Activated T-cell treated with anti-CD3 and anti-CD28 coated beads, Interleukin-2, amount 50 U/mL, for 24 hours (primary cell): ENCODE data around the gene RPIA.
"Not testable (repeated sequence)": the region's sequence is repeated elsewhere in the genome, so short reads cannot be mapped to it uniquely, and the experiment has no call there.

ENCODE experiments used
- DNase-seq: peaks from one replicate; pipeline ENCODE4 v3.0.0-alpha.2; 2020
- H3K27ac Mint-ChIP-seq: 2 replicates; pipeline ENCODE4 v1.8.0; 2020; ENCODE audit warnings: mild to moderate bottlenecking, mixed read lengths
- H3K27me3 Mint-ChIP-seq: 2 replicates; pipeline ENCODE4 v1.8.0; 2020; ENCODE audit warnings: mixed read lengths
- H3K36me3 Mint-ChIP-seq: 2 replicates; pipeline ENCODE4 v1.8.0; 2020; ENCODE audit warnings: low read depth, mixed read lengths
- H3K4me1 Mint-ChIP-seq: 2 replicates; pipeline ENCODE4 v1.8.0; 2020; ENCODE audit warnings: low read depth, mixed read lengths
- H3K4me3 Mint-ChIP-seq: 2 replicates; pipeline ENCODE4 v1.8.0; 2020; ENCODE audit warnings: mild to moderate bottlenecking, moderate library complexity, mixed read lengths
- H3K9me3 Mint-ChIP-seq: 2 replicates; pipeline ENCODE4 v1.8.0; 2020; ENCODE audit warnings: mixed read lengths

The RPIA gene

DNA sequence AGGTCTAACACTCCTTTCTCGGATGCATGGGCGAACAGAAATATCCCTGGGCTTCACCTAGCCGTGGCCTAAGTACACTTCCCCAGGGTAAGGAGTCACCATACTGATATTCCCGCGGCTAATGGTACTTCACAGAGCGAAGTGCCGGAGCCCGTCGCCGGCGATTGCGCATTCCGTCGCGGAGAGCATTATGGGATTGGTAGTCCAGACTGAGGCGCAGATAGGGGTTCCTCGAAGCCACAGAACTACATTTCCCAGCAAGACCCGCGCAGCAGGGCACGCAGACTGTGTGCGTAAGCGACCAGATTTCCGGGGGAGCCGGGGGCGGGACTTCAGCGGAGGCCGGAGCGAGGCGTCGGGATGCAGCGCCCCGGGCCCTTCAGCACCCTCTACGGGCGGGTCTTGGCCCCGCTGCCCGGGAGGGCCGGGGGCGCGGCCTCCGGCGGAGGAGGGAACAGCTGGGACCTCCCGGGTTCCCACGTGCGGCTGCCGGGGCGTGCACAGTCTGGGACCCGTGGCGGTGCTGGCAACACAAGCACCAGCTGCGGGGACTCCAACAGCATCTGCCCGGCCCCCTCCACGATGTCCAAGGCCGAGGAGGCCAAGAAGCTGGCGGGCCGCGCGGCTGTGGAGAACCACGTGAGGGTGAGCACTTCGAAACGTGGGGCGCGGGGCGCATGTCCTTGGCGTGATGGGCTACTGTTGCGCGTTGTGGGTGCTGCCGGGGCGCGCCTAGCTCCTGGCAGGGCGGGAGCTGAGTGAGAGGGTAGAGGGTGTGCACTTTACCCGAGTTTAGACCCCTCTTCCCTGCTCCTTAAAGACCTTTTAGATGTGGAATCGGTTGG, at the start of gene RPIA:
TSS of gene RPIA (plus strand) at position 335 of the 845 bp plus-strand sequence. CDS start at position 361, 26 bp downstream.
- H3K4me1 Mint-ChIP-seq = peaks cover 61% of the 10 kb centered on the region

DNA sequence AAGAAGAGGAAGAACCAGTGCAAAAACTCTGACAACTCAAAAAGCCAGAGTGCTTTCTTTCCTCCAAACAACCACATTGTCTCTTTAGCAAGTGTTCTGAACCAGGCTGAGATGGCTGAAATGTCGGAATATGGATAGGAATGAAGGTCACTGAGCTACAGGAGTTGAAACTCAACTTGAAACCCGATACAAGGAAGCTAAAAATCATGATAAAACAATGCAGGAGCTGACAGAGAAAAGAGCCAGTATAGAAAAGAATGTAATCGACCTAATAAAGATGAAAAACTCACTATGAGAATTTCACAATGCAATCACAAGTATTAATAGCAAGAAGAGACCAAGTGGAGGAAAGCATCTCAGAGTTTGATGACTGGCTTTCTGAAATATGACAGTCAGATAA, 49.2 kb upstream of the RPIA start:
- Mint-ChIP-seq H3K27ac (no peak overlapping the region), H3K27me3 (peaks cover 5% of the 10 kb centered on the region), H3K4me3 (no peak overlapping the region), H3K9me3 (no peaks in the 10 kb centered on the region), H3K4me1 (peaks cover 44% of the 10 kb centered on the region), H3K36me3 (no peaks in the 10 kb centered on the region)
- DNase-seq = no peak

More for the DNA sequence above, at the start of gene RPIA:
- peak; percentile 98 for DNase-seq
- peaks cover 3% of the 10 kb centered on the region for H3K9me3 Mint-ChIP-seq
- peak within 1 kb of the TSS; percentile 98 for H3K4me3 Mint-ChIP-seq
- no peaks in the 10 kb centered on the region for H3K27me3 Mint-ChIP-seq
- H3K27ac Mint-ChIP-seq = peak within 1 kb of the TSS; percentile 96
- peaks cover 43% of the 10 kb centered on the region for H3K36me3 Mint-ChIP-seq

DNA sequence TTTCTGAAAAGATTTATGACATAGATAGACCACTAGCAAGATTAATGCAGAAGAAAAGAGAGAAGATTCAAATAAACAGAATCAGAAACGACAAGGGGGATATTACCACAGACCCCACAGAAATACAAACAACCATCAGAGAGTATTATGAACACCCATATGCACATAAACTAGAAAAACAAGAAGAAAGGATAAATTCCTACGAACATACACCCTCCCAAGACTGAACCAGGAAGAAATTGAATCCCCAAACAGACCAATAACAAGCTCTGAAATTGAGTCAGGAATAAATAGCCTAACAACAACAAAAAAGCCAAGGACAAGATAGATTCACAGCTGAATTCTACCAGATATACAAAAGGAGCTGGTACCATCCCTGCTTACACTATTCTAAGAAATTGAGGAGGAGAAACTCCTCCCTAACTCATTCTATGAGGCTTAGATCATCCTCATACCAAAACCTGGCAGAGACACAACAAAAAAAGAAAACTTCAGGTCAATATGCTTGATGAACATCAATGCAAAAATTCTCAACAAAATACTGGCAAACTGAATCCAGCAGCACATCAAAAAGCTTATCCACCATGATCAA, 46.1 kb upstream of the RPIA start:
- not testable (repeated sequence) for H3K27ac Mint-ChIP-seq, DNase-seq, H3K27me3 Mint-ChIP-seq, H3K9me3 Mint-ChIP-seq, H3K4me3 Mint-ChIP-seq, H3K36me3 Mint-ChIP-seq
- H3K4me1 Mint-ChIP-seq = peaks cover 14% of the 10 kb centered on the region

DNA sequence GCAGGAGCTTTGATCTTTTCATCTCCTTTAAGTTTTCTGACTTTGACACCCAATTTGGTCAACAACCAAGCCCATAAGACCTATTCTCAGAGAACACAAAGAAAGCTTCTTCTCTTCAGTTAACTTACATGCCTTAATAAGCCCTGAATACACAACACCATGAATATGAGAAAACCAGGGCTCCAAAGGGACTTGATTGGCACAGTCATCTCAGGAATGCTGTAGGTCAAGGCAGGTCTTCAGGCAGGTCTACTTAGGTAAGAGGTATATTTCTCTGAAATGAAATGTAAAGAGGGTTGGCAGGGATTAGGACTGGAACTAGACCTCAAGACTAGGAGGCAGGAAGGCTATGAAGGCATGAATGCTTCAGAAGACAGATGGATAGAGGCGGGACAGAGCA, 39.8 kb upstream of the RPIA start:
- no peaks in the 10 kb centered on the region for H3K4me1 Mint-ChIP-seq
- no peaks in the 10 kb centered on the region for H3K9me3 Mint-ChIP-seq

DNA sequence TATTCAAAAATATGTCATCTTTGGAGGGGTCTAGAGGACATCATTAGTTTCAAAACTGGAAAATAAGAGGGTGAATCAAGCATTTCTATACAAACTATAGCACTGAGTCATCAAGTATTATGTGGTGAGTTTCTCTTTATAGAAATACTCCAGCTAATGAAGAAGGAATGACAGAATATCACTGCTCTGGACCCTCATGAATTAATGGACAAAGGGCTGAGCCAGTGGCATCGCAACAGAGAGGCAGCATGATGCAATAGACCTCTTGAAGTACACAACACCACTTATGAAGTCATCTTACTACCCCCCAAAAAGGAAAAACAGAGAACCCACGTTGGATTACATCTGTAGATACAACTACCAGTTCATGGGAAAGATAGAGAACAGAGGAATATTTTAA, 36.8 kb upstream of the RPIA start:
- H3K4me3 Mint-ChIP-seq = no peak overlapping the region
- H3K4me1 Mint-ChIP-seq = no peaks in the 10 kb centered on the region
- H3K36me3 Mint-ChIP-seq = no peaks in the 10 kb centered on the region
- H3K27me3 Mint-ChIP-seq = no peaks in the 10 kb centered on the region
- DNase-seq = no peak
- no peaks in the 10 kb centered on the region for H3K9me3 Mint-ChIP-seq
- no peak overlapping the region for H3K27ac Mint-ChIP-seq

More for the DNA sequence above, 39.8 kb upstream of the RPIA start:
- Mint-ChIP-seq H3K27me3 (no peaks in the 10 kb centered on the region), H3K4me3 (no peak overlapping the region), H3K27ac (no peak overlapping the region), H3K36me3 (no peaks in the 10 kb centered on the region)
- DNase-seq = no peak

DNA sequence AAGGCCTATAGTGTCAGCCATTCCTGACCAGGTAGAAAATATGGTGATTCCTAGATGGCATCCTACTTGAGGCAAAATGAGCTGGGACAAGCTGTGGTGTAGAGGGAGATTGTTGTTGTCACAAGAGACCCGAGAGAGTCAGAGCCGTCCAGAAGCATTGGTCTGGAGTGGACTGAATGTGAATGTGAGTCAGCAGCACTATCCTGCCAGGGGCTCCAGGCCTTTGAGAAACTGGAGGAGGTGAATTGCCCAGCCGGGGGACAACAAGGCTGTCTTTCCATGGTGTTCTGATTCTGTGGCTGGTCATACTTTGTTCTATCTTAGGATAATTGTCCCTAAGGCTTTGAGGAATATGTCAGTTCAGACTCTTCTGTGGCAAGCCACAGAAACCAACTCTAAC, 34.8 kb upstream of the RPIA start:
- Mint-ChIP-seq H3K4me1 (no peaks in the 10 kb centered on the region), H3K36me3 (no peaks in the 10 kb centered on the region), H3K9me3 (no peaks in the 10 kb centered on the region), H3K27ac (no peak overlapping the region), H3K4me3 (no peak overlapping the region), H3K27me3 (no peaks in the 10 kb centered on the region)
- no peak for DNase-seq

DNA sequence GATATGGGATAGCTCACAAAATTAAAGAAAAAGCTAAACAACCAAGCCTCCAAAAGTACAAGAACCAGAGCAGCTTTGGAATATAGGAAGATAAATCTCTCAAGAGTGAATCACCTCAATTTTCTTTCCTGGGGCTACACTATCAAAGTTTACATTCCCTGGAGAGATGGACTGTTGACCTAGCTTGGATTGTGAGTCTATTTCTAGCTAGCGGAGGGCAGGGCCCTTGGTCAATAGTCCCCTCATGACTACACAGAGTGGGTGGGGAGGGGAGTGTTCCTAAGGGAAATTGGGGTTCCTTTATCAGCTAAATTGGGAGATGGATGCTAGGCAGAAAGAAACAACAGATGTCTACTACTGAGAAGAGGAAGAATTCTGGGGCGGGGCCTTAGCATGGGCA, 34.3 kb upstream of the RPIA start:
- Mint-ChIP-seq H3K9me3 (no peaks in the 10 kb centered on the region), H3K27me3 (no peaks in the 10 kb centered on the region), H3K4me1 (no peaks in the 10 kb centered on the region), H3K4me3 (no peak overlapping the region), H3K27ac (no peak overlapping the region), H3K36me3 (no peaks in the 10 kb centered on the region)
- DNase-seq = no peak

DNA sequence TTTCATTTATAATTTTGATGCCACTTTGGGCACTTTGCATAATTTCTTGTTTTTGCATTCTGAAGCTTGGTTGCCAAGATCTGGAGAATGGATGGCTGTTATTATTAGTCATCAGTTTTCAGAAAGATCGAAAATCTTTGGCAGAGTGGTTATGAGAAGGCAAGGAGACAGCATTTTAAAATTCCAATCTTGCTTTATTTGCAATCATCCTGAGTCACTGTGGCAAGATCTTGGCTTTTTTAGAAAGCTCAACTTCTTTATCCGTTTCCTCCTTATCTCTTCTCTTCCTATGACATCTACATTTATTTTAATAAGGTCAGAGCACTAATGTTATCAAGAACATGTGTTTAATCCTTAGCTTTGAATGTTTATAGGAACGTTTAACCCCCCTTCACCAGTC, 33.1 kb upstream of the RPIA start:
- no peaks in the 10 kb centered on the region for H3K9me3 Mint-ChIP-seq
- no peak overlapping the region for H3K27ac Mint-ChIP-seq
- H3K27me3 Mint-ChIP-seq = no peaks in the 10 kb centered on the region
- H3K4me3 Mint-ChIP-seq = no peak overlapping the region
- no peak for DNase-seq
- H3K4me1 Mint-ChIP-seq = no peaks in the 10 kb centered on the region
- H3K36me3 Mint-ChIP-seq = no peaks in the 10 kb centered on the region

DNA sequence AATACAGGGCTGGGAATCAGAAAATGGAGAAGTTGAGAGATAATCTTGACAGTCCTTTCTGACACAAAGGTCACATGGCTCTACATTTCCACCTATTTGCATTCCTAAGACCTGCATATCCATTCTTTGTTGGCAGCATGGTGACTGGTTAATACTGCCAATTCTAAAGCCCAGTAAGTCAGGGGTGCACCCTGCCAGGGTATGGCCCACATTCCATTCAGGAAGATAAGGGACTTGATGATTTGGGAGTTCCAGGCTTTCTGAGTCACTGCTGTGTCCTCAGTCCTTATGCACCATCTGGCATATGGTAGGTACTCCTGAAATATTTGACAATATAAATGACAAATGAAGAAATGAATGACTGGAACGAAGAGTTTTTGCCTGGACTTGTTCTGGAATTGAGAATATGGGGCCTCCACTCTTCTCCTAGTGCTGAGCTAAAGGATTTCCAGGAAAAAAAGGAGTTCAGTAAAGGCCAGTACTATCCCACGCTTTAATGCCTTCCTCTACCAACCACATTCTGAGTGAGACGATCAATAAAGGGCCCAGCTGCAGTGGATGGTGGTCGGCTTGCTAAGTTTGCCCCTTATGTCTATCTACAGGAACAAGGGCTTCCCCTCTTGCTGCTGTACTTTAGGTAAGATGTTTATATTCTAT, 32.5 kb upstream of the RPIA start:
- H3K27me3 Mint-ChIP-seq = no peaks in the 10 kb centered on the region
- H3K4me3 Mint-ChIP-seq = no peak overlapping the region
- no peaks in the 10 kb centered on the region for H3K4me1 Mint-ChIP-seq
- no peak for DNase-seq
- no peak overlapping the region for H3K27ac Mint-ChIP-seq
- H3K9me3 Mint-ChIP-seq = no peaks in the 10 kb centered on the region
- H3K36me3 Mint-ChIP-seq = no peaks in the 10 kb centered on the region

DNA sequence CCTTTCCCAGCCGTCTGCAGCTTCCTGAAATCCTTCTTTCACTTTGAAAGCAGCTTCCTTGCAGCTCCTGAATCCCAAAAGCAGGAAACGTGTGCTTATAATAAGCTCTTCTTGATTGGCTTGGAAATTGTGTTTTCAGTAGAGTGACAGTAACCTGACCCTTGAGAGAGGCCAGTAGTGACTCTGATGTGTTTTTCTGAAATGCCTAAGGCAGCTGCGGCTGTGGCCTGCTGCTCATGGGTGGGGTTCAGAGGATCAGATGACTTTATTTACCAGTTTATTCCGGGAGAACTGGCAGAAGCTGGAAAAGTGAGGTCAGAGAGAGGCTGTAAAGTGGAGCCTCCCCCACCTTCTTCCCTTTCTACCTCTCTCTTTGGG, 31.9 kb upstream of the RPIA start:
- no peak overlapping the region for H3K27ac Mint-ChIP-seq
- DNase-seq = no peak
- no peaks in the 10 kb centered on the region for H3K36me3 Mint-ChIP-seq
- no peaks in the 10 kb centered on the region for H3K9me3 Mint-ChIP-seq
- no peak overlapping the region for H3K4me3 Mint-ChIP-seq
- no peaks in the 10 kb centered on the region for H3K4me1 Mint-ChIP-seq
- no peaks in the 10 kb centered on the region for H3K27me3 Mint-ChIP-seq

DNA sequence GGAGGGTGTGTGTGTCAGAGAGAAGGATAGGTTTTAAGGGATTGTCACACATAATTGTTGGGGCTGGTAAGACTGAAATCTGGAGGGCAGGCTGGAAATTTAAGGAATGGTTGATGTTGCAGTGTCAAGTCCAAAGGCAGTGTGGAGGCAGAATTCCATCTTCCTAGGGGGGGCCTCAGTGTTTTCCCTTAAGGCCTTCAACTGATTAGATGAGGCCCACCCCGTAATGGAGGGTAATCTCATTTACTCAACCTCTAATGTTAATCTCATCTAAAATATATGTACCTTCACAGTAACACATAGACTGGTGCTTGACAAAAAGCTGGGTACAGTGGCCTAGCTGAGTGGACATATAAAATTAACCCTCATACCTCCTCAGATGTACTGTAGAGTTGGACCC, 30.9 kb upstream of the RPIA start:
- H3K4me1 Mint-ChIP-seq = no peaks in the 10 kb centered on the region
- H3K27me3 Mint-ChIP-seq = no peaks in the 10 kb centered on the region
- no peaks in the 10 kb centered on the region for H3K36me3 Mint-ChIP-seq
- no peak overlapping the region for H3K27ac Mint-ChIP-seq
- DNase-seq = no peak
- no peaks in the 10 kb centered on the region for H3K9me3 Mint-ChIP-seq
- H3K4me3 Mint-ChIP-seq = no peak overlapping the region

DNA sequence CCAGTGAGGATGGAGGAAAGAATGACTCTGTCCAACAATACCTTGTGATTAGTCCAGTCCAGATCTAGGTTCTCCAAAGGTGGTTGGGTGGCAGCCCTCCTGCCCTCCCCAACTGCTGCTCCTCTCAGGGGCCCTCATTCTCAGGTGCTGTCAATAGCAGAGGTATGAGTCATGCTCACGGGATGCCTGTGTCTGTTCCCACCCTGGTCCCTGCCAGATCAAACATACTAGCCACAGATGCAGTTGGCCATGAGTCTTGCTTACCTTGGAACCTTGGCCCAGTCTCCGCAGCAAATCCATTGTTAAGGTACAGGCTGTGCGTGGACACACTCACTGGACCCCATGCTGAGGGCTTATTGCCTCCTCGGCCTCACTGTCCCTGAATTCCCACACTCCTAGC, 24.9 kb upstream of the RPIA start:
- no peak overlapping the region for H3K27ac Mint-ChIP-seq
- no peaks in the 10 kb centered on the region for H3K36me3 Mint-ChIP-seq
- H3K4me1 Mint-ChIP-seq = no peaks in the 10 kb centered on the region
- H3K9me3 Mint-ChIP-seq = no peaks in the 10 kb centered on the region
- no peak overlapping the region for H3K4me3 Mint-ChIP-seq
- DNase-seq = no peak
- H3K27me3 Mint-ChIP-seq = no peaks in the 10 kb centered on the region

DNA sequence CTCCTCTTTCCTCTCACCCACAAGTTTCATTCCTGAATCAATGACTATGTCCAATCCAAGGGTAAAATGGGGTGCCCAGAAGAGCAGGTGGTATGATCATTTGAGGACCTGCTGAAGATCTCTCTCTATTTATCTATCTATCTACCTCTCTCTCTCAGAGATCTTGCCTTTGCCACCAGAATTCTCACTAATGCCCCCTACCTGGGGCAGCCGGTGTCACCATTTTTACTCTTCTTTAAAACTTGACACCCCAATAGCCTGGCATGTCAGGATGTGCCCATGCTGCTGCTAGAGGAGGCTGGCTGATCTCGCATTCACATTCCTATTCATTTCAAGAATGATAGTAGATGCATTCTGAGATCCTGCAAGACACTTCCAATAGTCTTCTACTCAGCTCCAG, 24.3 kb upstream of the RPIA start:
- H3K4me1 Mint-ChIP-seq = no peaks in the 10 kb centered on the region
- H3K9me3 Mint-ChIP-seq = no peaks in the 10 kb centered on the region
- no peak overlapping the region for H3K4me3 Mint-ChIP-seq
- no peak for DNase-seq
- peaks cover 4% of the 10 kb centered on the region for H3K27me3 Mint-ChIP-seq
- H3K36me3 Mint-ChIP-seq = no peaks in the 10 kb centered on the region
- H3K27ac Mint-ChIP-seq = no peak overlapping the region

DNA sequence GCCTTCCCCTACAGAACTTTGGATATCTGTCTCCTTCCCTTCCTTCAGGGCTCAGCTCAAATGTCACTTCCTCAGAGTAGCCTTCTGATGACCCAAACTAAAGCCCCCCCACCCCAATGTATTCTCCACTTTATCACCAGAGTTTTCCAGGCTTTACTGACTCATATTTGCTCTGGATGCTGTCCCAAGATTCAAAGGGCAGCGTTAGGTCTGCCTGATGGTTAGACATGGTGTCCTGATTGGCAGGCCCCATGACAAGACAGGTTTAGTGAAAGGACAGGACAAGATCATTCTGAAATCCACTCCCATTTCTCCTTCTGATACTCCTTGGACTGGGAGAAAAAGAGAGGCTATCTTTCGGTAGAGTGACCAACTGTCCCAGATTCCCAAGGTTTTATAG, 22.6 kb upstream of the RPIA start:
- H3K4me1 Mint-ChIP-seq = no peaks in the 10 kb centered on the region
- DNase-seq = no peak
- no peaks in the 10 kb centered on the region for H3K9me3 Mint-ChIP-seq
- H3K27ac Mint-ChIP-seq = no peak overlapping the region
- peaks cover 5% of the 10 kb centered on the region for H3K27me3 Mint-ChIP-seq
- H3K36me3 Mint-ChIP-seq = no peaks in the 10 kb centered on the region
- no peak overlapping the region for H3K4me3 Mint-ChIP-seq
